GM23338 (cell line): Measurements from ENCODE around the gene DPH1. TPM values are rescaled to one million over a fixed set of nuclear protein-coding genes. Genes with fewer than 3 reads are reported as not detected.

Experiments
- ATAC-seq: fragments of 200-7000 bp; cut with Tn5 transposase; 3 replicates; pipeline ENCODE4 v1.9.1; 2020
- DNase-seq: peaks from one replicate; pipeline ENCODE4 v3.0.0-alpha.2; 2015; ENCODE audit warnings: low spot score
- H2AFZ ChIP-seq: fragments of 200-600 bp; sonication (generic); 2 replicates; pipeline ENCODE4 v1.8.0; 2016; ENCODE audit warnings: antibody characterized with exemption, mild to moderate bottlenecking, moderate library complexity
- H3F3A ChIP-seq: fragments of 200-600 bp; sonication (generic); replicated peaks from 2 replicates; pipeline ENCODE4 v1.8.0; 2017; ENCODE audit warnings: antibody characterized with exemption, mixed run types, low read depth
- H3K27ac ChIP-seq: fragments of 200-600 bp; sonication (generic); 2 replicates; pipeline ENCODE4 v1.6.1; 2016; ENCODE audit warnings: low read depth
- H3K27me3 ChIP-seq: fragments of 200-600 bp; sonication (generic); 2 replicates; pipeline ENCODE4 v1.8.0; 2016; ENCODE audit warnings: mild to moderate bottlenecking, mixed run types, moderate library complexity; ENCODE audit not compliant: insufficient read depth
- H3K36me3 ChIP-seq: fragments of 200-600 bp; sonication (generic); 2 replicates; pipeline ENCODE4 v1.8.0; 2016; ENCODE audit warnings: mild to moderate bottlenecking; ENCODE audit not compliant: insufficient read depth
- H3K4me1 ChIP-seq: fragments of 200-600 bp; sonication (generic); 2 replicates; pipeline ENCODE4 v1.8.0; 2016; ENCODE audit warnings: mild to moderate bottlenecking, moderate library complexity; ENCODE audit not compliant: insufficient read depth
- H3K4me2 ChIP-seq: fragments of 200-600 bp; sonication (generic); 2 replicates; pipeline ENCODE4 v1.7.1; 2017; ENCODE audit warnings: mixed run types
- H3K4me3 ChIP-seq: fragments of 200-600 bp; sonication (generic); 2 replicates; pipeline ENCODE4 v1.6.1; 2016; ENCODE audit warnings: mixed run types
- H3K79me2 ChIP-seq: fragments of 200-600 bp; sonication (generic); replicated peaks from 2 replicates; pipeline ENCODE4 v1.8.0; 2017; ENCODE audit warnings: mild to moderate bottlenecking; ENCODE audit not compliant: insufficient read depth
- H3K9me2 ChIP-seq: fragments of 200-600 bp; sonication (generic); 2 replicates; pipeline ENCODE4 v1.8.0; 2017; ENCODE audit not compliant: insufficient read depth
- H4K20me1 ChIP-seq: fragments of 200-600 bp; sonication (generic); replicated peaks from 2 replicates; pipeline ENCODE4 v1.8.0; 2017; ENCODE audit warnings: mild to moderate bottlenecking; ENCODE audit not compliant: insufficient read depth
- H3K27ac Mint-ChIP-seq: 2 replicates; pipeline ENCODE4 v1.8.0; 2020; ENCODE audit warnings: inconsistent platforms, mild to moderate bottlenecking, moderate library complexity, mixed read lengths
- H3K27me3 Mint-ChIP-seq: 3 replicates; pipeline ENCODE4 v1.8.0; 2022; ENCODE audit warnings: low read depth, mild to moderate bottlenecking, moderate library complexity, mixed read lengths, inconsistent platforms; ENCODE audit not compliant: insufficient read depth, poor library complexity
- H3K36me3 Mint-ChIP-seq: 3 replicates; pipeline ENCODE4 v1.8.0; 2021; ENCODE audit warnings: low read depth, mild to moderate bottlenecking, inconsistent platforms, moderate library complexity, mixed read lengths
- H3K4me1 Mint-ChIP-seq: 3 replicates; pipeline ENCODE4 v1.8.0; 2020; ENCODE audit warnings: mild to moderate bottlenecking, inconsistent platforms, mixed read lengths
- H3K4me3 Mint-ChIP-seq: 3 replicates; pipeline ENCODE4 v1.8.0; 2021; ENCODE audit warnings: moderate library complexity, mild to moderate bottlenecking, inconsistent platforms, mixed read lengths
- H3K9me3 Mint-ChIP-seq: 3 replicates; pipeline ENCODE4 v1.8.0; 2020; ENCODE audit warnings: moderate library complexity, mild to moderate bottlenecking, inconsistent platforms, mixed read lengths
- CREB1 ChIP-seq: fragments of 250-450 bp; sonication (Bioruptor Pico); IDR thresholded peaks from 2 replicates; pipeline ENCODE4 v1.5.0; 2020; ENCODE audit warnings: low read depth, mild to moderate bottlenecking, moderate library complexity
- EZH2 ChIP-seq: fragments of 200-600 bp; sonication (generic); IDR thresholded peaks from one replicate; pipeline ENCODE4 v1.8.0; 2017; ENCODE audit warnings: antibody characterized with exemption, mild to moderate bottlenecking, low read depth; ENCODE audit not compliant: unreplicated experiment
- EZH2phosphoT487 ChIP-seq: fragments of 200-600 bp; sonication (generic); IDR thresholded peaks from one replicate; pipeline ENCODE4 v1.8.1; 2018; ENCODE audit warnings: antibody characterized with exemption; ENCODE audit not compliant: unreplicated experiment
- JUNB ChIP-seq: IDR thresholded peaks from one replicate; pipeline ENCODE4 v1.6.1; 2016; ENCODE audit warnings: antibody characterized with exemption; ENCODE audit not compliant: unreplicated experiment
- NANOG ChIP-seq: IDR thresholded peaks from 2 replicates; pipeline ENCODE4 v1.6.1; 2016; ENCODE audit warnings: antibody characterized with exemption, borderline replicate concordance
- POLR2AphosphoS5 ChIP-seq: IDR thresholded peaks from 2 replicates; pipeline ENCODE4 v1.6.1; 2016; ENCODE audit warnings: antibody characterized with exemption, low read depth
- STAT1 ChIP-seq: IDR thresholded peaks from one replicate; pipeline ENCODE4 v1.6.1; 2016; ENCODE audit warnings: antibody characterized with exemption; ENCODE audit not compliant: unreplicated experiment
- ZNF114 ChIP-seq: fragments of 250-450 bp; sonication (Bioruptor Pico); IDR thresholded peaks from 2 replicates; pipeline ENCODE4 v1.5.0; 2020; ENCODE audit warnings: mild to moderate bottlenecking, moderate library complexity
- ZNF331 ChIP-seq: fragments of 250-450 bp; sonication (Bioruptor Pico); IDR thresholded peaks from 2 replicates; pipeline ENCODE4 v1.5.0; 2020; ENCODE audit warnings: low read depth, mild to moderate bottlenecking, moderate library complexity
- polyA plus RNA-seq: library from polyadenylated mRNA; unstranded; fragments of >200 nt; fragmentation: Nextera tagmentation; extraction: Ambion mirVana; gene quantifications from 2 replicates; pipeline ENCODE4 v1.2.1, GENCODE V29; 2016
- total RNA-seq: library from RNA; depleted of rRNA; stranded (reverse); fragments of >200 nt; shearing (Covaris generic); gene quantifications from 2 replicates; pipeline ENCODE4 v1.2.3, GENCODE V29; 2014
- TF ChIP-seq, protein P1 (sequence below): IDR thresholded peaks from 2 replicates; pipeline ENCODE4 v1.6.1; 2016; ENCODE audit warnings: antibody characterized with exemption
- TF ChIP-seq, protein P2 (sequence below): fragments of 250-450 bp; sonication (Bioruptor Pico); IDR thresholded peaks from 2 replicates; pipeline ENCODE4 v1.5.0; 2020; ENCODE audit warnings: mild to moderate bottlenecking, moderate library complexity
- TF ChIP-seq, protein P3 (sequence below), 2 experiments: fragments of 200-600 bp in 1 of 2; sonication (generic) in 1 of 2; conservative IDR thresholded peaks; 2 replicates each; pipeline versions ENCODE4 v1.5.1 to v1.6.1; 2016 to 2017; ENCODE audit warnings: antibody characterized with exemption in 2 of 2, low read depth in 2 of 2, mild to moderate bottlenecking in 2 of 2, moderate library complexity in 1 of 2
- TF ChIP-seq, protein P4 (sequence below): IDR thresholded peaks from one replicate; pipeline ENCODE4 v1.6.1; 2018; ENCODE audit warnings: antibody characterized with exemption; ENCODE audit not compliant: unreplicated experiment

Gene DPH1
- total and polyA plus RNA-seq, 2 experiments from 2014 or later, result 11.8 to 28.2 TPM

DNA sequence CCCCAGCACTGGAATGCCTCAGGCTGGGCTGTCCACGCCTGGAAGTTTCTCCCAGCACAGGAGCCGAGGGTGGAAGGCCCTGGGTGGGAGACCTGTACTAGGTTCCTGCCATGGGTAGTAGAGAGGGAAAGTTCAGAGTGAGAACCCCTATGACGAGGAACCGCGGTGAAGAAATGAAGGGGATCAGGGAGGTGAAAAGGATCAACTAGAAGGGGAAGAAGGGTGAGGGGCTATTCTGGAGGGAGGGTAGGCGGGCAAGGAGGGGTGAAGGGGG is 30.4 kb downstream of the DPH1 start:
- no peak overlapping the region for H3K27ac Mint-ChIP-seq
- H3K27me3 Mint-ChIP-seq, result peaks cover 62% of the 10 kb centered on the region
- peaks cover 41% of the 10 kb centered on the region for H3K4me1 Mint-ChIP-seq
- TF ChIP-seq, protein P1, sequence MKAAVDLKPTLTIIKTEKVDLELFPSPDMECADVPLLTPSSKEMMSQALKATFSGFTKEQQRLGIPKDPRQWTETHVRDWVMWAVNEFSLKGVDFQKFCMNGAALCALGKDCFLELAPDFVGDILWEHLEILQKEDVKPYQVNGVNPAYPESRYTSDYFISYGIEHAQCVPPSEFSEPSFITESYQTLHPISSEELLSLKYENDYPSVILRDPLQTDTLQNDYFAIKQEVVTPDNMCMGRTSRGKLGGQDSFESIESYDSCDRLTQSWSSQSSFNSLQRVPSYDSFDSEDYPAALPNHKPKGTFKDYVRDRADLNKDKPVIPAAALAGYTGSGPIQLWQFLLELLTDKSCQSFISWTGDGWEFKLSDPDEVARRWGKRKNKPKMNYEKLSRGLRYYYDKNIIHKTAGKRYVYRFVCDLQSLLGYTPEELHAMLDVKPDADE, result no peak
- TF ChIP-seq, protein P2, sequence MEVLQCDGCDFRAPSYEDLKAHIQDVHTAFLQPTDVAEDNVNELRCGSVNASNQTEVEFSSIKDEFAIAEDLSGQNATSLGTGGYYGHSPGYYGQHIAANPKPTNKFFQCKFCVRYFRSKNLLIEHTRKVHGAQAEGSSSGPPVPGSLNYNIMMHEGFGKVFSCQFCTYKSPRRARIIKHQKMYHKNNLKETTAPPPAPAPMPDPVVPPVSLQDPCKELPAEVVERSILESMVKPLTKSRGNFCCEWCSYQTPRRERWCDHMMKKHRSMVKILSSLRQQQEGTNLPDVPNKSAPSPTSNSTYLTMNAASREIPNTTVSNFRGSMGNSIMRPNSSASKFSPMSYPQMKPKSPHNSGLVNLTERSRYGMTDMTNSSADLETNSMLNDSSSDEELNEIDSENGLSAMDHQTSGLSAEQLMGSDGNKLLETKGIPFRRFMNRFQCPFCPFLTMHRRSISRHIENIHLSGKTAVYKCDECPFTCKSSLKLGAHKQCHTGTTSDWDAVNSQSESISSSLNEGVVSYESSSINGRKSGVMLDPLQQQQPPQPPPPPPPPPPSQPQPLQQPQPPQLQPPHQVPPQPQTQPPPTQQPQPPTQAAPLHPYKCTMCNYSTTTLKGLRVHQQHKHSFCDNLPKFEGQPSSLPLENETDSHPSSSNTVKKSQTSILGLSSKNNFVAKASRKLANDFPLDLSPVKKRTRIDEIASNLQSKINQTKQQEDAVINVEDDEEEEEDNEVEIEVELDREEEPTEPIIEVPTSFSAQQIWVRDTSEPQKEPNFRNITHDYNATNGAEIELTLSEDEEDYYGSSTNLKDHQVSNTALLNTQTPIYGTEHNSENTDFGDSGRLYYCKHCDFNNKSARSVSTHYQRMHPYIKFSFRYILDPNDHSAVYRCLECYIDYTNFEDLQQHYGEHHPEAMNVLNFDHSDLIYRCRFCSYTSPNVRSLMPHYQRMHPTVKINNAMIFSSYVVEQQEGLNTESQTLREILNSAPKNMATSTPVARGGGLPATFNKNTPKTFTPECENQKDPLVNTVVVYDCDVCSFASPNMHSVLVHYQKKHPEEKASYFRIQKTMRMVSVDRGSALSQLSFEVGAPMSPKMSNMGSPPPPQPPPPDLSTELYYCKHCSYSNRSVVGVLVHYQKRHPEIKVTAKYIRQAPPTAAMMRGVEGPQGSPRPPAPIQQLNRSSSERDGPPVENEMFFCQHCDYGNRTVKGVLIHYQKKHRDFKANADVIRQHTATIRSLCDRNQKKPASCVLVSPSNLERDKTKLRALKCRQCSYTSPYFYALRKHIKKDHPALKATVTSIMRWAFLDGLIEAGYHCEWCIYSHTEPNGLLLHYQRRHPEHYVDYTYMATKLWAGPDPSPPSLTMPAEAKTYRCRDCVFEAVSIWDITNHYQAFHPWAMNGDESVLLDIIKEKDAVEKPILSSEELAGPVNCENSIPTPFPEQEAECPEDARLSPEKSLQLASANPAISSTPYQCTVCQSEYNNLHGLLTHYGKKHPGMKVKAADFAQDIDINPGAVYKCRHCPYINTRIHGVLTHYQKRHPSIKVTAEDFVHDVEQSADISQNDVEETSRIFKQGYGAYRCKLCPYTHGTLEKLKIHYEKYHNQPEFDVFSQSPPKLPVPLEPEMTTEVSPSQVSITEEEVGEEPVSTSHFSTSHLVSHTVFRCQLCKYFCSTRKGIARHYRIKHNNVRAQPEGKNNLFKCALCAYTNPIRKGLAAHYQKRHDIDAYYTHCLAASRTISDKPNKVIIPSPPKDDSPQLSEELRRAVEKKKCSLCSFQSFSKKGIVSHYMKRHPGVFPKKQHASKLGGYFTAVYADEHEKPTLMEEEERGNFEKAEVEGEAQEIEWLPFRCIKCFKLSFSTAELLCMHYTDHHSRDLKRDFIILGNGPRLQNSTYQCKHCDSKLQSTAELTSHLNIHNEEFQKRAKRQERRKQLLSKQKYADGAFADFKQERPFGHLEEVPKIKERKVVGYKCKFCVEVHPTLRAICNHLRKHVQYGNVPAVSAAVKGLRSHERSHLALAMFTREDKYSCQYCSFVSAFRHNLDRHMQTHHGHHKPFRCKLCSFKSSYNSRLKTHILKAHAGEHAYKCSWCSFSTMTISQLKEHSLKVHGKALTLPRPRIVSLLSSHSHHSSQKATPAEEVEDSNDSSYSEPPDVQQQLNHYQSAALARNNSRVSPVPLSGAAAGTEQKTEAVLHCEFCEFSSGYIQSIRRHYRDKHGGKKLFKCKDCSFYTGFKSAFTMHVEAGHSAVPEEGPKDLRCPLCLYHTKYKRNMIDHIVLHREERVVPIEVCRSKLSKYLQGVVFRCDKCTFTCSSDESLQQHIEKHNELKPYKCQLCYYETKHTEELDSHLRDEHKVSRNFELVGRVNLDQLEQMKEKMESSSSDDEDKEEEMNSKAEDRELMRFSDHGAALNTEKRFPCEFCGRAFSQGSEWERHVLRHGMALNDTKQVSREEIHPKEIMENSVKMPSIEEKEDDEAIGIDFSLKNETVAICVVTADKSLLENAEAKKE (CRISPR knock-in tag), result no peak
- TF ChIP-seq POLR2AphosphoS5 (no peak), STAT1 (no peak), NANOG (no peak), ZNF114 (CRISPR knock-in tag) (no peak), CREB1 (CRISPR knock-in tag) (no peak), EZH2 (no peak), EZH2phosphoT487 (no peak), JUNB (no peak), ZNF331 (CRISPR knock-in tag) (no peak)
- TF ChIP-seq, protein P3, sequence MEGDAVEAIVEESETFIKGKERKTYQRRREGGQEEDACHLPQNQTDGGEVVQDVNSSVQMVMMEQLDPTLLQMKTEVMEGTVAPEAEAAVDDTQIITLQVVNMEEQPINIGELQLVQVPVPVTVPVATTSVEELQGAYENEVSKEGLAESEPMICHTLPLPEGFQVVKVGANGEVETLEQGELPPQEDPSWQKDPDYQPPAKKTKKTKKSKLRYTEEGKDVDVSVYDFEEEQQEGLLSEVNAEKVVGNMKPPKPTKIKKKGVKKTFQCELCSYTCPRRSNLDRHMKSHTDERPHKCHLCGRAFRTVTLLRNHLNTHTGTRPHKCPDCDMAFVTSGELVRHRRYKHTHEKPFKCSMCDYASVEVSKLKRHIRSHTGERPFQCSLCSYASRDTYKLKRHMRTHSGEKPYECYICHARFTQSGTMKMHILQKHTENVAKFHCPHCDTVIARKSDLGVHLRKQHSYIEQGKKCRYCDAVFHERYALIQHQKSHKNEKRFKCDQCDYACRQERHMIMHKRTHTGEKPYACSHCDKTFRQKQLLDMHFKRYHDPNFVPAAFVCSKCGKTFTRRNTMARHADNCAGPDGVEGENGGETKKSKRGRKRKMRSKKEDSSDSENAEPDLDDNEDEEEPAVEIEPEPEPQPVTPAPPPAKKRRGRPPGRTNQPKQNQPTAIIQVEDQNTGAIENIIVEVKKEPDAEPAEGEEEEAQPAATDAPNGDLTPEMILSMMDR (conservative IDR thresholded peaks at IDR 0.05; ENCODE audit: low read depth in 2 of 2), result no peak
- TF ChIP-seq, protein P4, sequence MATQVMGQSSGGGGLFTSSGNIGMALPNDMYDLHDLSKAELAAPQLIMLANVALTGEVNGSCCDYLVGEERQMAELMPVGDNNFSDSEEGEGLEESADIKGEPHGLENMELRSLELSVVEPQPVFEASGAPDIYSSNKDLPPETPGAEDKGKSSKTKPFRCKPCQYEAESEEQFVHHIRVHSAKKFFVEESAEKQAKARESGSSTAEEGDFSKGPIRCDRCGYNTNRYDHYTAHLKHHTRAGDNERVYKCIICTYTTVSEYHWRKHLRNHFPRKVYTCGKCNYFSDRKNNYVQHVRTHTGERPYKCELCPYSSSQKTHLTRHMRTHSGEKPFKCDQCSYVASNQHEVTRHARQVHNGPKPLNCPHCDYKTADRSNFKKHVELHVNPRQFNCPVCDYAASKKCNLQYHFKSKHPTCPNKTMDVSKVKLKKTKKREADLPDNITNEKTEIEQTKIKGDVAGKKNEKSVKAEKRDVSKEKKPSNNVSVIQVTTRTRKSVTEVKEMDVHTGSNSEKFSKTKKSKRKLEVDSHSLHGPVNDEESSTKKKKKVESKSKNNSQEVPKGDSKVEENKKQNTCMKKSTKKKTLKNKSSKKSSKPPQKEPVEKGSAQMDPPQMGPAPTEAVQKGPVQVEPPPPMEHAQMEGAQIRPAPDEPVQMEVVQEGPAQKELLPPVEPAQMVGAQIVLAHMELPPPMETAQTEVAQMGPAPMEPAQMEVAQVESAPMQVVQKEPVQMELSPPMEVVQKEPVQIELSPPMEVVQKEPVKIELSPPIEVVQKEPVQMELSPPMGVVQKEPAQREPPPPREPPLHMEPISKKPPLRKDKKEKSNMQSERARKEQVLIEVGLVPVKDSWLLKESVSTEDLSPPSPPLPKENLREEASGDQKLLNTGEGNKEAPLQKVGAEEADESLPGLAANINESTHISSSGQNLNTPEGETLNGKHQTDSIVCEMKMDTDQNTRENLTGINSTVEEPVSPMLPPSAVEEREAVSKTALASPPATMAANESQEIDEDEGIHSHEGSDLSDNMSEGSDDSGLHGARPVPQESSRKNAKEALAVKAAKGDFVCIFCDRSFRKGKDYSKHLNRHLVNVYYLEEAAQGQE, result no peak
- Histone ChIP-seq H3K79me2 (no peaks in the 10 kb centered on the region), H3K36me3 (no peaks in the 10 kb centered on the region), H3F3A (0 out of 2 replicates have a peak, but pooled peaks cover 10% of the 10 kb centered on the region), H3K27me3 (peaks cover 57% of the 10 kb centered on the region), H3K9me2 (no peaks in the 10 kb centered on the region), H3K4me1 (peaks cover 29% of the 10 kb centered on the region), H3K4me2 (no peak overlapping the region), H3K27ac (no peak overlapping the region), H4K20me1 (no peaks in the 10 kb centered on the region; the same call in 1 of the 2 replicates), H3K4me3 (no peak overlapping the region), H2AFZ (no peak overlapping the region)
- H3K36me3 Mint-ChIP-seq, result peaks cover 9% of the 10 kb centered on the region
- no peak for ATAC-seq
- DNase-seq, result no peak
- H3K4me3 Mint-ChIP-seq, result no peak overlapping the region
- no peaks in the 10 kb centered on the region for H3K9me3 Mint-ChIP-seq
